ENCODE results near the gene ADGRB3.

GRCh38 chr6:68988698-68989097 is 353.6 kb downstream of the ADGRB3 start:
- TF ChIP-seq POLR2A (IDR thresholded peaks at IDR 0.05) = no peak
- TF ChIP-seq, protein P1, sequence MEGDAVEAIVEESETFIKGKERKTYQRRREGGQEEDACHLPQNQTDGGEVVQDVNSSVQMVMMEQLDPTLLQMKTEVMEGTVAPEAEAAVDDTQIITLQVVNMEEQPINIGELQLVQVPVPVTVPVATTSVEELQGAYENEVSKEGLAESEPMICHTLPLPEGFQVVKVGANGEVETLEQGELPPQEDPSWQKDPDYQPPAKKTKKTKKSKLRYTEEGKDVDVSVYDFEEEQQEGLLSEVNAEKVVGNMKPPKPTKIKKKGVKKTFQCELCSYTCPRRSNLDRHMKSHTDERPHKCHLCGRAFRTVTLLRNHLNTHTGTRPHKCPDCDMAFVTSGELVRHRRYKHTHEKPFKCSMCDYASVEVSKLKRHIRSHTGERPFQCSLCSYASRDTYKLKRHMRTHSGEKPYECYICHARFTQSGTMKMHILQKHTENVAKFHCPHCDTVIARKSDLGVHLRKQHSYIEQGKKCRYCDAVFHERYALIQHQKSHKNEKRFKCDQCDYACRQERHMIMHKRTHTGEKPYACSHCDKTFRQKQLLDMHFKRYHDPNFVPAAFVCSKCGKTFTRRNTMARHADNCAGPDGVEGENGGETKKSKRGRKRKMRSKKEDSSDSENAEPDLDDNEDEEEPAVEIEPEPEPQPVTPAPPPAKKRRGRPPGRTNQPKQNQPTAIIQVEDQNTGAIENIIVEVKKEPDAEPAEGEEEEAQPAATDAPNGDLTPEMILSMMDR (IDR thresholded peaks at IDR 0.05) = no peak

Measured in lower leg skin (tissue), 3 donors.